ENCODE results near the gene SHKBP1. TPM values are rescaled to one million over a fixed set of nuclear protein-coding genes. Genes with fewer than 3 reads are reported as not detected.
A peak's percentile ranks its signal among the peaks of the same experiment; 100 is the strongest.
"Not testable (repeated sequence)": the region's sequence is repeated elsewhere in the genome, so short reads cannot be mapped to it uniquely, and the experiment has no call there.

The SHKBP1 gene
- total and polyA plus RNA-seq, 9 of the 15 experiments (the other 6 are each of a cell fraction or from before 2014, with no cell fraction given): 1.2 to 58.1 (median 22.3) TPM

DNA sequence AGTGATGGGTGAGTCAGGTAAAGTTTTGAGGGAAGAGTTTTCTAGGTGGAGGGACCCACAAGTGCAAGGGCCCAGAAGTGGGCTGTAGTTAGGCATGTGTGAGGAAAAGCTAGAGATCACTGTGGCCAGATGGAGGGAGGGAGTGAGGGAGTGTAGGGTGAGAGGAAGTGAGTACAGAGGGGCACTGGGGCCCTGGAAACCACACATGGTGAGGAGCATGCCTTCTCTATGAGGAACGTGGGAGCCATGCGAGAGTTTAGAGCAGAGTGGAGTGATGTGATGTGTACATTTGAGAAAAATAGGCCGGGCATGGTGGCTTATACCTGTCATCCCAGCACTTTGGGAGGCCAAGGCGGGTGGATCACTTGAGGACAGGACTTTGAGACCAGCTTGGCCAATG lies 14.7 kb upstream of the SHKBP1 start (continued):
- TF ChIP-seq ZNF253 (CRISPR knock-in tag; conservative IDR thresholded peaks at IDR 0.05) (no peak), NR3C1 (CRISPR knock-in tag; IDR thresholded peaks at IDR 0.05) (no peak)

DNA sequence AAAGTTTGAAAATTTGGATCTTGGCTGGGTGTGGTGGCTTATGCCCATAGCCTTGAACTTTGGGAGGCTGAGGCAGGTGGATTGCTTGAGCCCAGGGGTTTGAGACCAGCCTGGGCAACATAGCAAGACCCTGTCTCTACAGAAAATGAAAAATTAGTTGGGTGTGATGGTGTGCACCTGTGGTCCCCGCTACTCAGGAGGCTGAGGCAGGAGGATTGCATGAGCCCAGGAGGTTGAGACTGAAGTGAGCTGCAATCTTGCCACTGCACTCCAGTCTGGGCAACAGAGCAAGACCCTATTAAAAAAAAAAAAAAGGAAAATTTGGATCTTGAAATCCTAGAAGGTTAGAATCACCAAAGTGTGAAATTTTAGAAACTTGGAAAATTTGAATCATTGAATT lies 12.1 kb upstream of the SHKBP1 start:
- H3K4me3 ChIP-seq; H3K27ac ChIP-seq (ENCODE audit: extremely low read depth, low read depth, low read length); ATAC-seq; H4K20me1 ChIP-seq (replicated peaks; ENCODE audit: control insufficient read depth, insufficient read depth, low read length); BruUV-seq (replicated peaks); POLR2A ChIA-PET; in situ Hi-C loops (cut with MboI); H3K9me3 ChIP-seq (replicated peaks; ENCODE audit: control insufficient read depth, insufficient read depth, low read depth, low read length); CTCF ChIA-PET (ENCODE audit: low intra/inter-chr PET ratio); H3K36me3 ChIP-seq (ENCODE audit: control insufficient read depth, insufficient read depth, low read length); H3K9me1 ChIP-seq (ENCODE audit: control insufficient read depth, insufficient read depth, low read length); intact Hi-C loops (cut with micrococcal nuclease); FAIRE-seq; DNase-seq (ENCODE audit: extremely low read depth in 1 of 4, low spot score in 3 of 4); H3K9ac ChIP-seq (ENCODE audit: insufficient read depth in 1 of 2, low read depth in 2 of 2, low read length in 2 of 2); H3K4me2 ChIP-seq (ENCODE audit: insufficient read depth, low read length); H3K79me2 ChIP-seq (ENCODE audit: control insufficient read depth, insufficient read depth, low read length); H2AFZ ChIP-seq (ENCODE audit: low read depth, low read length): not testable (repeated sequence)
- Histone ChIP-seq H3K27me3 (ENCODE audit: control insufficient read depth in 2 of 2, insufficient read depth in 2 of 2, low read length in 2 of 2) (peaks cover 16 to 36% of the 10 kb centered on the region in 2 experiments; a peak in 4 of 5 replicates), H3K4me1 (replicated peaks in 1 of 2; ENCODE audit: control insufficient read depth in 2 of 2, insufficient read depth in 2 of 2, low read length in 2 of 2) (peaks cover 0 to 26% of the 10 kb centered on the region in 2 experiments)
- WGBS (ENCODE audit: insufficient coverage, low coverage, missing lambda C conversion rate): 25% methylated on average over 1 of the region's 1 CpG
- TF ChIP-seq ZNF121 (CRISPR knock-in tag; conservative IDR thresholded peaks at IDR 0.05): peak; percentile 87

DNA sequence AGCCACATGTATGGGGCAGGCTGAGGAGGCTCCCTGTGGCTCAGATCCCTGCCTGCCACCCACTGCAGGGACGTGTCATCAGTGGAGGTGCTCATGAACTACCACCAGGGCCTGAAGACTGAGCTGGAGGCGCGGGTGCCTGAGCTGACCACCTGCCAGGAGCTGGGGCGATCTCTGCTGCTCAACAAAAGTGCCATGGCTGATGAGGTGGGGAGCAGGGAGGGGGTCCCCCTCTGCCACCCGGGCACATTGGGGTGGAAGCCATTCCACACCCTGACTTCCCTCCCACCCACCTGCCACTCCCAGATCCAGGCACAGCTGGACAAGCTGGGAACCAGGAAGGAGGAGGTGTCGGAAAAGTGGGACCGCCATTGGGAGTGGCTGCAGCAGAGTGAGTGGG lies 11.3 kb upstream of the SHKBP1 start:
- Histone ChIP-seq H4K20me1 (replicated peaks; ENCODE audit: control insufficient read depth, insufficient read depth, low read length) (no peaks in the 10 kb centered on the region), H3K27me3 (ENCODE audit: control insufficient read depth in 2 of 2, insufficient read depth in 2 of 2, low read length in 2 of 2) (peaks cover 14 to 28% of the 10 kb centered on the region in 2 experiments; a peak in 4 of 5 replicates), H3K36me3 (ENCODE audit: control insufficient read depth, insufficient read depth, low read length) (no peaks in the 10 kb centered on the region), H3K9me3 (replicated peaks; ENCODE audit: control insufficient read depth, insufficient read depth, low read depth, low read length) (no peaks in the 10 kb centered on the region), H2AFZ (ENCODE audit: low read depth, low read length) (no peak overlapping the region), H3K9me1 (ENCODE audit: control insufficient read depth, insufficient read depth, low read length) (no peaks in the 10 kb centered on the region), H3K79me2 (ENCODE audit: control insufficient read depth, insufficient read depth, low read length) (no peaks in the 10 kb centered on the region), H3K4me3 (no peak overlapping the region), H3K9ac (ENCODE audit: insufficient read depth in 1 of 2, low read depth in 2 of 2, low read length in 2 of 2) (peak overlapping the region in 1 of 2 experiments; percentile 57; a peak in 2 of 4 replicates), H3K27ac (ENCODE audit: extremely low read depth, low read depth, low read length) (no peak overlapping the region), H3K4me1 (replicated peaks in 1 of 2; ENCODE audit: control insufficient read depth in 2 of 2, insufficient read depth in 2 of 2, low read length in 2 of 2) (peaks cover 4 to 29% of the 10 kb centered on the region in 2 experiments), H3K4me2 (ENCODE audit: insufficient read depth, low read length) (no peak overlapping the region)
- BruUV-seq (replicated peaks): no TSS peak
- ATAC-seq: no peak
- CTCF ChIA-PET (ENCODE audit: low intra/inter-chr PET ratio): no interaction called here
- DNase-seq (ENCODE audit: extremely low read depth in 1 of 4, low spot score in 3 of 4): no peak
- in situ Hi-C loops (cut with MboI): no loop called here
- POLR2A ChIA-PET: no interaction called here
- FAIRE-seq: no peak
- intact Hi-C loops (cut with micrococcal nuclease): no loop called here
- 27% methylated on average over 5 of the region's 7 CpGs for WGBS (ENCODE audit: insufficient coverage, low coverage, missing lambda C conversion rate)
- TF ChIP-seq, protein P1, sequence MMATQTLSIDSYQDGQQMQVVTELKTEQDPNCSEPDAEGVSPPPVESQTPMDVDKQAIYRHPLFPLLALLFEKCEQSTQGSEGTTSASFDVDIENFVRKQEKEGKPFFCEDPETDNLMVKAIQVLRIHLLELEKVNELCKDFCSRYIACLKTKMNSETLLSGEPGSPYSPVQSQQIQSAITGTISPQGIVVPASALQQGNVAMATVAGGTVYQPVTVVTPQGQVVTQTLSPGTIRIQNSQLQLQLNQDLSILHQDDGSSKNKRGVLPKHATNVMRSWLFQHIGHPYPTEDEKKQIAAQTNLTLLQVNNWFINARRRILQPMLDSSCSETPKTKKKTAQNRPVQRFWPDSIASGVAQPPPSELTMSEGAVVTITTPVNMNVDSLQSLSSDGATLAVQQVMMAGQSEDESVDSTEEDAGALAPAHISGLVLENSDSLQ (IDR thresholded peaks at IDR 0.05): no peak
- TF ChIP-seq, protein P2, sequence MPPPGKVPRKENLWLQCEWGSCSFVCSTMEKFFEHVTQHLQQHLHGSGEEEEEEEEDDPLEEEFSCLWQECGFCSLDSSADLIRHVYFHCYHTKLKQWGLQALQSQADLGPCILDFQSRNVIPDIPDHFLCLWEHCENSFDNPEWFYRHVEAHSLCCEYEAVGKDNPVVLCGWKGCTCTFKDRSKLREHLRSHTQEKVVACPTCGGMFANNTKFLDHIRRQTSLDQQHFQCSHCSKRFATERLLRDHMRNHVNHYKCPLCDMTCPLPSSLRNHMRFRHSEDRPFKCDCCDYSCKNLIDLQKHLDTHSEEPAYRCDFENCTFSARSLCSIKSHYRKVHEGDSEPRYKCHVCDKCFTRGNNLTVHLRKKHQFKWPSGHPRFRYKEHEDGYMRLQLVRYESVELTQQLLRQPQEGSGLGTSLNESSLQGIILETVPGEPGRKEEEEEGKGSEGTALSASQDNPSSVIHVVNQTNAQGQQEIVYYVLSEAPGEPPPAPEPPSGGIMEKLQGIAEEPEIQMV (tag; conservative IDR thresholded peaks at IDR 0.05; ENCODE audit: low read depth): no peak
- TF ChIP-seq ZFP30 (CRISPR knock-in tag; IDR thresholded peaks at IDR 0.05; ENCODE audit: borderline replicate concordance) (no peak), MTA2 (IDR thresholded peaks at IDR 0.05; ENCODE audit: low read depth) (no peak)
- TF ChIP-seq, protein P3, sequence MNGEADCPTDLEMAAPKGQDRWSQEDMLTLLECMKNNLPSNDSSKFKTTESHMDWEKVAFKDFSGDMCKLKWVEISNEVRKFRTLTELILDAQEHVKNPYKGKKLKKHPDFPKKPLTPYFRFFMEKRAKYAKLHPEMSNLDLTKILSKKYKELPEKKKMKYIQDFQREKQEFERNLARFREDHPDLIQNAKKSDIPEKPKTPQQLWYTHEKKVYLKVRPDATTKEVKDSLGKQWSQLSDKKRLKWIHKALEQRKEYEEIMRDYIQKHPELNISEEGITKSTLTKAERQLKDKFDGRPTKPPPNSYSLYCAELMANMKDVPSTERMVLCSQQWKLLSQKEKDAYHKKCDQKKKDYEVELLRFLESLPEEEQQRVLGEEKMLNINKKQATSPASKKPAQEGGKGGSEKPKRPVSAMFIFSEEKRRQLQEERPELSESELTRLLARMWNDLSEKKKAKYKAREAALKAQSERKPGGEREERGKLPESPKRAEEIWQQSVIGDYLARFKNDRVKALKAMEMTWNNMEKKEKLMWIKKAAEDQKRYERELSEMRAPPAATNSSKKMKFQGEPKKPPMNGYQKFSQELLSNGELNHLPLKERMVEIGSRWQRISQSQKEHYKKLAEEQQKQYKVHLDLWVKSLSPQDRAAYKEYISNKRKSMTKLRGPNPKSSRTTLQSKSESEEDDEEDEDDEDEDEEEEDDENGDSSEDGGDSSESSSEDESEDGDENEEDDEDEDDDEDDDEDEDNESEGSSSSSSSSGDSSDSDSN (IDR thresholded peaks at IDR 0.05; ENCODE audit: borderline replicate concordance in 1 of 2, low read depth in 2 of 2, low read length in 2 of 2): no peak

Data from K562 (cell line).